Activated CD4-positive, alpha-beta T cell treated with anti-CD3 and anti-CD28 coated beads, Interleukin-2, amount 10 ng/mL, durations not matched to agents 7 days and 5 days (primary cell): ENCODE data around the gene IQCM. TPM values are rescaled to one million over a fixed set of nuclear protein-coding genes. Genes with fewer than 3 reads are reported as not detected.

Experiments used
- CTCF ChIA-PET: fragments of 350-600 bp; sonication (Branson Sonifier 250); formaldehyde crosslinking; loops from one replicate; lab custom pipeline; 2021; ENCODE audit warnings: antibody characterized with exemption; lab: Charles Lee
- POLR2A ChIA-PET: fragments of 350-600 bp; sonication (Branson Sonifier 250); formaldehyde crosslinking; loops from one replicate; lab custom pipeline; 2021; ENCODE audit warnings: antibody characterized with exemption; lab: Charles Lee
- DNase-seq: peaks from one replicate; pipeline ENCODE4 v3.0.0-alpha.2; 2020
- H3K27ac Mint-ChIP-seq: one replicate; pipeline ENCODE4 v1.8.0; 2021; ENCODE audit warnings: mild to moderate bottlenecking, moderate library complexity, mixed read lengths
- H3K27me3 Mint-ChIP-seq: one replicate; pipeline ENCODE4 v1.8.0; 2021; ENCODE audit warnings: mixed read lengths
- H3K36me3 Mint-ChIP-seq: one replicate; pipeline ENCODE4 v1.8.0; 2021; ENCODE audit warnings: low read depth, mixed read lengths
- H3K4me1 Mint-ChIP-seq: one replicate; pipeline ENCODE4 v1.8.0; 2021; ENCODE audit warnings: mixed read lengths
- H3K4me3 Mint-ChIP-seq: one replicate; pipeline ENCODE4 v1.8.0; 2021; ENCODE audit warnings: mild to moderate bottlenecking, moderate library complexity, mixed read lengths
- H3K9me3 Mint-ChIP-seq: one replicate; pipeline ENCODE4 v1.8.0; 2021; ENCODE audit warnings: mixed read lengths
- total RNA-seq, 2 experiments: library from RNA; stranded (reverse); gene quantifications; one replicate each; pipeline ENCODE4 v1.2.3, GENCODE V29; 2021

The IQCM gene, protein sequence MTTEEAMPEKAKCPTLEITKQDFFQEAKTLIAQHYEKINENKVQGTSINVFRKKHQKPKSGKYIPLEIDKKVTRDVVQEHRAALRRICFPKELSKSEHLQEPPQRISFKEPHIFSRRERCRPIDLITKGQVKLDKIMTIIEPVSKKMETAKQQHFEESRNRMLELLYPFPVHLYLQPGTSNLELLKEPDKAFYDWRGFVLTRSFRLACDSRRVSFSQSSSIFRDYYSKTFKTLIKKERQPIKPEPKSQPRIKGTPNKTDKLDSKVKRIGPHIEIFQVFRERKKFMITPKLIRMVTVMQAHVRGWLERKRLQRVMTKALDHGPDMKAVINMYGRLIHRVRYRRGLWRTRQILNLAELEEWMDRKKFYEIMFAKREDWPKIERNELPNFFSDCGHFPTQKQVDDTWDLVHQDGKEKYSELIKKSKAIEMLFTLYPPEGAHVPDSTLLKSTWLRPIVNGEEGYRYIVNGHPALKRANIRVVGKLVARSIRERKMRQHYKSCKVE
- total RNA-seq: not detected

DNA sequence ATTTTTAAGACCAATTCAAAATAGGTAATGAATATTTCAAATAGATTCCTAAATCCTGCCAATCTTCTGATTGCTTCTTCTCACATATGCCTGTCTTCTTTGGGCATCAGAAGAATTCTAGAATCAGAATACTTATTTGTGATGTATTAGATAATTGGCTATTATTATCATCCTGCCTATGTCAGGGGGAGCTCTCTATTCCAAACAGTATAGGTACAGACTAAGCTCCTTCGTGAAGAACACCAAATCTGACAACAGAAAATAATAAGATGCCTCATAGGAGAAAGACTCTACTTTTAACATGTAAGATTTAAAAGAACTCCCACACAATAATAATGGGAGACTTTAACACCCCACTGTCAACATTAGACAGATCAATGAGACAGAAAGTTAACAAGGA lies at the start of gene IQCM:
TSS of gene IQCM (minus strand) at position 101 of the 400 bp plus-strand sequence. CDS start 73,152 bp downstream, outside the sequence.
- CTCF ChIA-PET: no interaction called here
- no peak within 1 kb of the TSS for H3K4me3 Mint-ChIP-seq

DNA sequence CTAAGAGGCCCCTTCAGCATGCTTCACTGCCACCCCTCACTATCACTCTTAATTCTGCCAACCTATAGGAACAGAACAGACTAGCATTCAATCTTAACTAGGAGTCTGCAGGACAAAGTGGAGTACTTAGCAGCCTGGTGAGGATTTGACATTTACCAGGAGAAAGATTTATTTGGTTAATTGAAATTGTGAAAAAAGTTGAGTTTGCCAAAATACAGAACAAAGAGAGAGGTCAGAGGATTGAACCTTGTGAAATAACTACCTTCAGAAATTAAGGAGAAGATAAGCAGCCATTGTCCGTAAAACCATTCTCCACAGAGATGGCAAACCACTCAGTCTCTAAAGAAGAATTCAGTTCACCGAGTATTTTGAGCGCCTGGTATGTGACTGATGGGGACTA lies 41.8 kb upstream of the IQCM start:
- Mint-ChIP-seq H3K27me3 (no peaks in the 10 kb centered on the region), H3K9me3 (no peaks in the 10 kb centered on the region)

More for the DNA sequence above, at the start of gene IQCM:
- no peaks in the 10 kb centered on the region for H3K36me3 Mint-ChIP-seq
- no peak within 1 kb of the TSS for H3K27ac Mint-ChIP-seq
- no peaks in the 10 kb centered on the region for H3K27me3 Mint-ChIP-seq
- DNase-seq: no peak
- POLR2A ChIA-PET: no interaction called here
- H3K9me3 Mint-ChIP-seq: no peaks in the 10 kb centered on the region
- no peaks in the 10 kb centered on the region for H3K4me1 Mint-ChIP-seq

DNA sequence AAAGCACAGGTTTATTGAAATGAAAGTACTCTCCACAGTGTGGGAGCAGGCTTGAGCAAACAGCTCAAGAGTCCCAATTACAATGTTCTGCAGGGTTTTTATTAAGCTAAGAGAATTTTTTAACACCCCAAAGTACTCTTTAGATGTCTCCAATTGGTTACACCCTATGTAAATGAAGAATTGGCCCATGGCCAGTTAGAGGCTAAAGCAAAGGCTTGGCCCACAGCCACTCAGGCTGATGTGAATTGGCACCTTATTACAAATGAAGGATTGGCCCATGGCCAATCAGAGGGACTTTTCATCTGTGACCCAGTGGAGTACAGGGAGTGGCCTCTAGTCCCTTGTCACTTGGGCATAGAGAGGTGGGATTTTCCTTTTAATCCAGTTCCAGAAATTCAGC lies 30.1 kb upstream of the IQCM start:
- no peaks in the 10 kb centered on the region for H3K27me3 Mint-ChIP-seq
- CTCF ChIA-PET: no interaction called here
- no peak for DNase-seq
- POLR2A ChIA-PET: no interaction called here
- H3K27ac Mint-ChIP-seq: no peak overlapping the region
- no peaks in the 10 kb centered on the region for H3K36me3 Mint-ChIP-seq
- no peaks in the 10 kb centered on the region for H3K9me3 Mint-ChIP-seq
- H3K4me1 Mint-ChIP-seq: no peaks in the 10 kb centered on the region
- no peak overlapping the region for H3K4me3 Mint-ChIP-seq

More for the DNA sequence above, 41.8 kb upstream of the IQCM start:
- no peak overlapping the region for H3K4me3 Mint-ChIP-seq
- H3K36me3 Mint-ChIP-seq: no peaks in the 10 kb centered on the region
- no peaks in the 10 kb centered on the region for H3K4me1 Mint-ChIP-seq
- ChIA-PET CTCF (no interaction called here), POLR2A (no interaction called here)
- DNase-seq: no peak
- H3K27ac Mint-ChIP-seq: no peak overlapping the region

DNA sequence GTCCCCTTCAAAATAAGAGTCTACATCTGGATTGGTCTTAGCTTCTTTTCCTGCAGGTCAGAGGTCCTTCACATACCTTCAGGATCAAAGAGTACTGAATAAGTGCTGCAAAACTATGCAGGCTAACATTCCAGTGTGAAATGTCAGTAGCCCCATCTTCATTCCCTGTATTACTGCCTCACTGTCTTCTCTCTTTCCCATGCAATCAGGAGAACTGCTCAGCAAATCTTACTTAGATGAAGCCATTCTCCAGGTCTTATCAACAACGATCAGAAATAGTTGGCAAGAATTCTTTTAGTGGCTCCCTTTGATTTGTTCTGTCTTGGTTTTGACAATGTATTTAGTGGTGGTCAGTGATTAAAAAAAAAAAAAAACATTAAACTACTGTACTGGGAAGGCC lies 26.0 kb upstream of the IQCM start:
- DNase-seq: no peak
- Mint-ChIP-seq H3K36me3 (no peaks in the 10 kb centered on the region), H3K4me3 (no peak overlapping the region), H3K27ac (no peak overlapping the region), H3K27me3 (no peaks in the 10 kb centered on the region), H3K9me3 (no peaks in the 10 kb centered on the region), H3K4me1 (no peaks in the 10 kb centered on the region)
- POLR2A ChIA-PET: no interaction called here
- CTCF ChIA-PET: no interaction called here

DNA sequence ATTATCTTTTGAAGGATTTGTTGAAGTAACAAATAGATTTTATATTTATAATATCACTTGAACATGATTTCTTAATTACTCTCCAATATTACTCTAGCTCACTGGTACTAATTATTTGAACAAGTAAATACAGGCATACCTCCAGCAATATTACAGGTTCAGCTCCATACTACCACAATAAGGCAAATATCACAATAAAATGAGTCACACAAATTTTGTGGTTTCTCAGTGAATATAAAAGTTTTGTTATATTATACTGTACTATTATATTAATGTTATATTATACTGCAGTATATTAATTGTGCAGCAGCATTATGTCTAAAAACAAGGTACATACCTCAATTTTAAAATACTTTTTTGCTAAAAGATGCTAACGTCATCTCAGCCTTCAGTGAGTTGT lies 22.4 kb upstream of the IQCM start:
- Mint-ChIP-seq H3K36me3 (no peaks in the 10 kb centered on the region), H3K4me3 (no peak overlapping the region), H3K4me1 (no peaks in the 10 kb centered on the region), H3K27ac (no peak overlapping the region), H3K27me3 (no peaks in the 10 kb centered on the region), H3K9me3 (no peaks in the 10 kb centered on the region)
- CTCF ChIA-PET: no interaction called here
- POLR2A ChIA-PET: no interaction called here
- no peak for DNase-seq

DNA sequence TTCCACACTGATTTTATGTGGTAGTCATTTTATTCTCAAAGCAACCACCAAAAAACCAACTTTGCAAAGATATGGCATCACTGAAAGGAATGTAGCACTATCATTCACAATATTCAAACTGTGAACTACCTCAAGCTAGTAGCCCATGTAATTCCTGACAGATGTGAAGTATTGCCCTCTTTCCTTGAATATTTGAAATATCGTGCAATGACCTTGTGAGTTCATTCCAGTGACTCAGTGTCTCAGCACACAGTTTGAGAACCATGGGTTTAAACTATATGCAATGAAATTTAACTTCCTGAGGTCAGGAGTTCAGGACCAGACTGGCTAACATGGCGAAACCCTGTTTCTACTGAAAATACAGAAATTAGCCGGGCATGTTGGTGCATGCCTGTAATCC lies 20.9 kb upstream of the IQCM start:
- Mint-ChIP-seq H3K4me1 (no peaks in the 10 kb centered on the region), H3K27ac (no peak overlapping the region), H3K4me3 (no peak overlapping the region), H3K27me3 (no peaks in the 10 kb centered on the region), H3K36me3 (no peaks in the 10 kb centered on the region), H3K9me3 (no peaks in the 10 kb centered on the region)
- POLR2A ChIA-PET: no interaction called here
- DNase-seq: no peak
- CTCF ChIA-PET: no interaction called here

DNA sequence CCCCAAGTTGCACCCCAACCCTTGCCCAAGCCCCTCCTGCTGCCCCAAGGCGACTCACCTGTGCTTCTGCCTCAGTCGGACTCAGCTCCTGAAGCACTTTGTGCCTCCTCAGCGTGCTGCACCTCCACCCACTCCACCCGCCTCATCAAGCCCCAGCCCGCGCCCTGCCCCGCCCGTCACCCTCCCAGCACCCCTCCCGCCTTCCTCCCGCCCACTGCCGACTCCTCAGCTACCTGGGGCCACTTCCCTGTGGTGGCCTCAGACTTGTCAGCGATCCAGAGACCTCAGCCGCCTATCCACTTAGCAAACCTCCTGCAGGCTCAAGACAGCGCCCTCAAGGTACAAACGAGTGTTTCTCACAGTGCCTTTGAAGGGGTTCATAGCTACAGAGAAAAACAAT lies 19.6 kb upstream of the IQCM start:
- Mint-ChIP-seq H3K4me1 (no peaks in the 10 kb centered on the region), H3K9me3 (no peaks in the 10 kb centered on the region), H3K27me3 (no peaks in the 10 kb centered on the region), H3K4me3 (no peak overlapping the region), H3K36me3 (no peaks in the 10 kb centered on the region), H3K27ac (no peak overlapping the region)
- POLR2A ChIA-PET: no interaction called here
- DNase-seq: no peak
- CTCF ChIA-PET: no interaction called here

DNA sequence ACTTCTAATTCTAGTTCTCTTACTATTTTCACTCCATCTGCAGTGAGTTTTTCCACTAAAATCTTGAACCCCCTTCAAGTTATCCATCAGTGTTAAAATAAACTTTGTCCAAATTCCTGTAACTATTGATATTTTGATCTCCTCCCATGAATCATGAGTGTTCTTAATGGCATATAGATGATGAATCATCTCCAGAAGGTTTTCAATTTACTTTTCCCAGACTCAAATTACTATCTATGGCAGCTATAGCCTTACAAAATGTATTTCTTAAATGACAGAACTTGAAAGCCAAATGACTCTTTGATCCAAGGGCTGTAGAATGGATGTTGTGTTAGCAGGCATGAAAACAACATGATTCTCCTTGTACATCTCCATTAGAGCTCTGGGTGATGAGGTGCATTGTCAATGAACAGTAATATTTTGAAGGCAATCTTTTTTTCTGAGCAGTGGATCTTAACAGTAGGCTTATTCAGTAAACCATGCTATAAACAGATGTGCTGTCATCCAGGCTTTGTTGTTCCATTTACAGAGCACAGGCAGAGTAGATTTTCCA lies 16.1 kb upstream of the IQCM start:
- DNase-seq: no peak
- CTCF ChIA-PET: no interaction called here
- Mint-ChIP-seq H3K9me3 (no peaks in the 10 kb centered on the region), H3K27ac (no peak overlapping the region), H3K27me3 (no peaks in the 10 kb centered on the region), H3K4me1 (no peaks in the 10 kb centered on the region), H3K4me3 (no peak overlapping the region), H3K36me3 (no peaks in the 10 kb centered on the region)
- POLR2A ChIA-PET: no interaction called here

DNA sequence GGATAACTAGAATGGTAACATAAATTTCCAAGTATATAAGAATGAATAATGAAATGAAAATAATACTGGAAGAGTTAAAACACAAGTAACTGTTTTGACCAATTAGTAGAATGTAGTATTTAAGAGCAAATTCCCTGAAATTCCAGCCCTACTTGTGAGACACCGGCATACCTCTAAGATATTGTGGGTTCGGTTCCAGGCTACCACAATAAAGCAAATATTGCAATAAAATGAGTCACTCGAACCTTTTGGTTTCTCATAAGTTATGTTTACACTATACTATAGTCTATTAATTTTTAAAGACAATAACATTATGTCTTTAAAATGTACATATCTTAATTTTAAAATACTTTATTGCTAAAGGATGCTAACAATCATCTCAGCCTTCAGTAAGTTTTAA lies 15.2 kb upstream of the IQCM start:
- no peak overlapping the region for H3K4me3 Mint-ChIP-seq
- no peak for DNase-seq
- H3K9me3 Mint-ChIP-seq: no peaks in the 10 kb centered on the region
- H3K27ac Mint-ChIP-seq: no peak overlapping the region
- H3K4me1 Mint-ChIP-seq: no peaks in the 10 kb centered on the region
- CTCF ChIA-PET: no interaction called here
- no peaks in the 10 kb centered on the region for H3K36me3 Mint-ChIP-seq
- H3K27me3 Mint-ChIP-seq: no peaks in the 10 kb centered on the region
- POLR2A ChIA-PET: no interaction called here

DNA sequence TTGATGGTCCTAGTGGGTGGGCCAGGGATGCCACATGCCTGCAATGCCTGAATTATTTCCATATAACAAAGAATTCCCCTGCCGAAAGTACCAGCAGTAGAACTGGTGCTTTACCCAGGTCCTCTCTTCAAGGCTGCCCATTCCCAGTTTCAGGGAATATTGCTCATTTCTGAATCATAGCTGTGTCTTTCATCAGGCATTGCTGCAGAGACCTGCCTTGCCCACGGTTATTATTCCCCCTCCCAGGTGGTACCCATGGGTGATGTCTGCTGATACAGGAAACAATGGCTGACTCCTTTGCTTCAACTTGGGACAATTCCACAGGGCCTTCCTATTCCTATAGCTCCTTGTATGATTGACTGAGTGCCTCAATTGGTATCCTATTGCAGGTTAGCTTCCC lies 9.7 kb upstream of the IQCM start:
- no peak for DNase-seq
- CTCF ChIA-PET: no interaction called here
- no peaks in the 10 kb centered on the region for H3K9me3 Mint-ChIP-seq
- H3K36me3 Mint-ChIP-seq: no peaks in the 10 kb centered on the region
- H3K27ac Mint-ChIP-seq: no peak overlapping the region
- no peak overlapping the region for H3K4me3 Mint-ChIP-seq
- POLR2A ChIA-PET: no interaction called here
- no peaks in the 10 kb centered on the region for H3K27me3 Mint-ChIP-seq
- no peaks in the 10 kb centered on the region for H3K4me1 Mint-ChIP-seq

DNA sequence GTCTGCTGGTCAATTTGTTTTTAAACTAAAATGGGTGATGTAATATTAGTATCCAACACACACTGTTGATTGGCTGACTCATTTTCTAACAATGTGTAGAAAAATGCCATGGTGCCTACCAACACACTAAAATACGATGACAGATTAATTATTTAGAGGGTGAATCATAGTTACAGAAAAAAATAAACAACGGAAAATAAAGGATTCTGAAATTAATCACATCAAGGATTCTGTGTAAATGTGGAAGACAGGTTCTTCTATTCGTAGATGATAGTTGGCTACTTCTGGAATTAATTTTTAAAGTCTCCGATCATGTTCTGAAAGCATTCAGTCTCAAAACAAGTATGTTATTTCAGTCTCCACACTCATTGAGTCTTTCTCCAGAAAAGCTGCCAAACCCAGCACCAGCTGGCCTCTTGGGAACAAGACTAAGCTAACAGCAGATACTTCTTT lies 8.2 kb upstream of the IQCM start:
- Mint-ChIP-seq H3K4me3 (no peak overlapping the region), H3K4me1 (no peaks in the 10 kb centered on the region), H3K36me3 (no peaks in the 10 kb centered on the region), H3K27me3 (no peaks in the 10 kb centered on the region), H3K27ac (no peak overlapping the region), H3K9me3 (no peaks in the 10 kb centered on the region)
- CTCF ChIA-PET: no interaction called here
- POLR2A ChIA-PET: no interaction called here
- no peak for DNase-seq

DNA sequence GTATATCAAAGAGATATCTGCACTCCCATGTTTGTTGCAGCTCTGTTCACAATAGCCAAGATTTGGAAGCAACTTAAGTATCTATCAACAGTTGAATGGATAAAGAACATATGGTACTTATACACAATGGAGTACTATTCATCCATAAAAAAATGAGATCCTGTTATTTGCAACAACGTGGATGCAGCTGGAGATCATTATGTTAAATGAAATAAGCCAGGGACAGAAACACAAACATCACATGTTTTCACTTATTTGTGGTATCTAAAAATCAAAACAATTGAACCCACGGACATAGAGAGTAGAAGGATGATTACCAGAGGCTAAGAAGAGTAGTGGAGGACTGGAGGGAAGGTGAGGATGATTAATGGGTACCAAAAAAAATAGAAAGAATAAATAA lies 14.2 kb downstream of the IQCM start:
- no peaks in the 10 kb centered on the region for H3K9me3 Mint-ChIP-seq
- CTCF ChIA-PET: no interaction called here
- no peaks in the 10 kb centered on the region for H3K36me3 Mint-ChIP-seq
- no peaks in the 10 kb centered on the region for H3K27me3 Mint-ChIP-seq
- H3K4me3 Mint-ChIP-seq: no peak overlapping the region
- no peaks in the 10 kb centered on the region for H3K4me1 Mint-ChIP-seq
- DNase-seq: no peak
- POLR2A ChIA-PET: no interaction called here
- H3K27ac Mint-ChIP-seq: no peak overlapping the region

DNA sequence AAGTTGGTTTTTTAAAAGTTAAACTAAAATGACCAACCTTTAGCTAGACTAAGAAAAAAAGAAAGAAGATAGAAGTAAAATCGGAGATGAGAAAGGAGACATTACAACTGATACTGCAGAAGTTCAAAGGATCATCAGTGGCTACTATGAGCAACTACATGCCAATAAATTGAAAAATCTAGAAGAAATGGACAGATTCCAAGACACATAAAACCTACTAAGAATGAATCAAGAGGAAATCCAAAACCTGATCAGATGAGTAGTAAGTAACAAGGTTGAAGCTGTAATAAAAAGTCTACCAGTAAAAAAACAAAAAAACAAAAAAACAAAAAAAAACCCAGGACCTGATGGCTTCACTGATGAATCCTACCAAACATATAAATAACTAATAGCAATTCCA lies 16.1 kb downstream of the IQCM start:
- CTCF ChIA-PET: no interaction called here
- POLR2A ChIA-PET: no interaction called here
- no peak overlapping the region for H3K27ac Mint-ChIP-seq

More for the DNA sequence above, 16.1 kb downstream of the IQCM start:
- DNase-seq: no peak
- Mint-ChIP-seq H3K4me1 (no peaks in the 10 kb centered on the region), H3K27me3 (no peaks in the 10 kb centered on the region), H3K9me3 (no peaks in the 10 kb centered on the region), H3K36me3 (no peaks in the 10 kb centered on the region), H3K4me3 (no peak overlapping the region)
